ENCODE measurements around the gene FERMT2. TPM values are rescaled to one million over a fixed set of nuclear protein-coding genes. Genes with fewer than 3 reads are reported as not detected.

The FERMT2 gene
- total RNA-seq, 1 donor from 2014 or later, result 82.5 TPM

- no peak for TF ChIP-seq CTCF (conservative IDR thresholded peaks at IDR 0.05)
- H3K4me3 Mint-ChIP-seq, result no peak overlapping the region
- H3K36me3 Mint-ChIP-seq, result peaks cover 53% of the 10 kb centered on the region
- H3K9me3 Mint-ChIP-seq, result no peaks in the 10 kb centered on the region
- H3K27ac Mint-ChIP-seq, result no peak overlapping the region
- no peak for DNase-seq (ENCODE audit: extremely low spot score, unreplicated experiment)
- peaks cover 8% of the 10 kb centered on the region for H3K4me1 Mint-ChIP-seq (ENCODE audit: unreplicated experiment)
- no peaks in the 10 kb centered on the region for H3K27me3 Mint-ChIP-seq
Measured at GRCh38 chr14:52860910-52861309, 89.9 kb downstream of the FERMT2 start.

- TF ChIP-seq CTCF (conservative IDR thresholded peaks at IDR 0.05), result no peak
- Mint-ChIP-seq H3K4me1 (ENCODE audit: unreplicated experiment) (peaks cover 8% of the 10 kb centered on the region), H3K4me3 (no peak overlapping the region), H3K9me3 (no peaks in the 10 kb centered on the region), H3K27me3 (no peaks in the 10 kb centered on the region), H3K27ac (no peak overlapping the region), H3K36me3 (peaks cover 56% of the 10 kb centered on the region)
- DNase-seq (ENCODE audit: extremely low spot score, unreplicated experiment), result no peak
Measured at GRCh38 chr14:52860209-52860608, 90.6 kb downstream of the FERMT2 start.

GRCh38 chr14:52856139-52856538 is 94.7 kb downstream of the FERMT2 start:
- Mint-ChIP-seq H3K27ac (no peak overlapping the region), H3K4me3 (no peak overlapping the region), H3K4me1 (ENCODE audit: unreplicated experiment) (peaks cover 9% of the 10 kb centered on the region), H3K36me3 (peaks cover 49% of the 10 kb centered on the region), H3K9me3 (peaks cover 3% of the 10 kb centered on the region), H3K27me3 (no peaks in the 10 kb centered on the region)
- TF ChIP-seq CTCF (conservative IDR thresholded peaks at IDR 0.05), result no peak
- DNase-seq (ENCODE audit: extremely low spot score, unreplicated experiment), result no peak

- no peak overlapping the region for H3K4me3 Mint-ChIP-seq
- peaks cover 13% of the 10 kb centered on the region for H3K4me1 Mint-ChIP-seq (ENCODE audit: unreplicated experiment)
- peaks cover 30% of the 10 kb centered on the region for H3K36me3 Mint-ChIP-seq
- peaks cover 4% of the 10 kb centered on the region for H3K9me3 Mint-ChIP-seq
- no peak for DNase-seq (ENCODE audit: extremely low spot score, unreplicated experiment)
- TF ChIP-seq CTCF (conservative IDR thresholded peaks at IDR 0.05), result no peak
- H3K27me3 Mint-ChIP-seq, result no peaks in the 10 kb centered on the region
- H3K27ac Mint-ChIP-seq, result no peak overlapping the region
Measured at GRCh38 chr14:52853522-52853854, 97.4 kb downstream of the FERMT2 start.

- Mint-ChIP-seq H3K4me3 (no peak overlapping the region), H3K27ac (no peak overlapping the region), H3K4me1 (ENCODE audit: unreplicated experiment) (peaks cover 16% of the 10 kb centered on the region), H3K27me3 (no peaks in the 10 kb centered on the region), H3K9me3 (peaks cover 4% of the 10 kb centered on the region), H3K36me3 (peaks cover 25% of the 10 kb centered on the region)
- no peak for DNase-seq (ENCODE audit: extremely low spot score, unreplicated experiment)
- no peak for TF ChIP-seq CTCF (conservative IDR thresholded peaks at IDR 0.05)
Measured at GRCh38 chr14:52852810-52853521, 97.9 kb downstream of the FERMT2 start.
